Chondrocyte (in vitro differentiated cells): ENCODE data around the gene HLA-DOA. TPM values are rescaled to one million over a fixed set of nuclear protein-coding genes. Genes with fewer than 3 reads are reported as not detected.

ENCODE experiments used
- DNase-seq: peaks from one replicate; pipeline ENCODE4 v3.0.0; 2021; ENCODE audit warnings: mixed read lengths, low spot score
- H3K27ac Mint-ChIP-seq: one replicate; pipeline ENCODE4 v1.8.0; 2021; ENCODE audit warnings: mild to moderate bottlenecking, moderate library complexity, mixed read lengths; ENCODE audit not compliant: unreplicated experiment
- H3K27me3 Mint-ChIP-seq: 2 replicates; pipeline ENCODE4 v1.8.0; 2021; ENCODE audit warnings: low read depth, mixed read lengths
- H3K36me3 Mint-ChIP-seq: 2 replicates; pipeline ENCODE4 v1.8.0; 2021; ENCODE audit warnings: low read depth, mixed read lengths
- H3K4me1 Mint-ChIP-seq: 2 replicates; pipeline ENCODE4 v1.8.0; 2021; ENCODE audit warnings: low read depth, mild to moderate bottlenecking, mixed read lengths
- H3K4me3 Mint-ChIP-seq: one replicate; pipeline ENCODE4 v1.8.0; 2021; ENCODE audit warnings: mild to moderate bottlenecking, moderate library complexity, mixed read lengths; ENCODE audit not compliant: unreplicated experiment
- H3K9me3 Mint-ChIP-seq: 2 replicates; pipeline ENCODE4 v1.8.0; 2021; ENCODE audit warnings: low read depth, mixed read lengths
- total RNA-seq: library from RNA; stranded (reverse); gene quantifications from 3 replicates; pipeline ENCODE4 v1.2.1, GENCODE V29; 2021
- TF ChIP-seq, protein P1 (sequence below): fragments of 200-600 bp; sonication (generic); IDR thresholded peaks from 2 replicates; pipeline ENCODE4 v1.5.0; 2021; ENCODE audit warnings: antibody characterized with exemption, mild to moderate bottlenecking, moderate library complexity

Gene HLA-DOA
- total RNA-seq, 1 donor from 2014 or later = not detected

DNA sequence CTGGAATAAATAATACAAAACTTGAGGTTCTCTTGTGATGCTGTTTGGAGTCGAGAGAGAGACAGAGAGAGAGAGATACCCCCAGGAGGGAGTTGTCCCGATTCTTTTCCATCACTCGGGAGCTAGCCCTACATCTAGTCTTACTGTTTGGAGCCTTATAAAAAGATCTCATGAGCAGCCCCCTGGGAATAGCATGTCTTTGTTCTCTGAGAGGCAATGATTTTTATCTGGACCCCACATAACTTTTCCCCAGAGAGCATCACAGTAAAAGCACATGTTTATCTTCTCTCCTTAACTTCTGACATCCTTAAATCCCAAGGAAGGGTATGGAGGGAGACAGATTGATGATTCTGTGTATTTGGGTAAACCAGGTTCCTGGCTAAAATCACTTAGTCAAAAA, 20.9 kb upstream of the HLA-DOA start:
- peaks cover 12% of the 10 kb centered on the region for H3K9me3 Mint-ChIP-seq
- peaks cover 80% of the 10 kb centered on the region for H3K27me3 Mint-ChIP-seq
- DNase-seq = no peak
- no peaks in the 10 kb centered on the region for H3K36me3 Mint-ChIP-seq
- H3K4me3 Mint-ChIP-seq = no peak overlapping the region
- no peak overlapping the region for H3K27ac Mint-ChIP-seq
- no peaks in the 10 kb centered on the region for H3K4me1 Mint-ChIP-seq
- TF ChIP-seq, protein P1, sequence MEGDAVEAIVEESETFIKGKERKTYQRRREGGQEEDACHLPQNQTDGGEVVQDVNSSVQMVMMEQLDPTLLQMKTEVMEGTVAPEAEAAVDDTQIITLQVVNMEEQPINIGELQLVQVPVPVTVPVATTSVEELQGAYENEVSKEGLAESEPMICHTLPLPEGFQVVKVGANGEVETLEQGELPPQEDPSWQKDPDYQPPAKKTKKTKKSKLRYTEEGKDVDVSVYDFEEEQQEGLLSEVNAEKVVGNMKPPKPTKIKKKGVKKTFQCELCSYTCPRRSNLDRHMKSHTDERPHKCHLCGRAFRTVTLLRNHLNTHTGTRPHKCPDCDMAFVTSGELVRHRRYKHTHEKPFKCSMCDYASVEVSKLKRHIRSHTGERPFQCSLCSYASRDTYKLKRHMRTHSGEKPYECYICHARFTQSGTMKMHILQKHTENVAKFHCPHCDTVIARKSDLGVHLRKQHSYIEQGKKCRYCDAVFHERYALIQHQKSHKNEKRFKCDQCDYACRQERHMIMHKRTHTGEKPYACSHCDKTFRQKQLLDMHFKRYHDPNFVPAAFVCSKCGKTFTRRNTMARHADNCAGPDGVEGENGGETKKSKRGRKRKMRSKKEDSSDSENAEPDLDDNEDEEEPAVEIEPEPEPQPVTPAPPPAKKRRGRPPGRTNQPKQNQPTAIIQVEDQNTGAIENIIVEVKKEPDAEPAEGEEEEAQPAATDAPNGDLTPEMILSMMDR = no peak

DNA sequence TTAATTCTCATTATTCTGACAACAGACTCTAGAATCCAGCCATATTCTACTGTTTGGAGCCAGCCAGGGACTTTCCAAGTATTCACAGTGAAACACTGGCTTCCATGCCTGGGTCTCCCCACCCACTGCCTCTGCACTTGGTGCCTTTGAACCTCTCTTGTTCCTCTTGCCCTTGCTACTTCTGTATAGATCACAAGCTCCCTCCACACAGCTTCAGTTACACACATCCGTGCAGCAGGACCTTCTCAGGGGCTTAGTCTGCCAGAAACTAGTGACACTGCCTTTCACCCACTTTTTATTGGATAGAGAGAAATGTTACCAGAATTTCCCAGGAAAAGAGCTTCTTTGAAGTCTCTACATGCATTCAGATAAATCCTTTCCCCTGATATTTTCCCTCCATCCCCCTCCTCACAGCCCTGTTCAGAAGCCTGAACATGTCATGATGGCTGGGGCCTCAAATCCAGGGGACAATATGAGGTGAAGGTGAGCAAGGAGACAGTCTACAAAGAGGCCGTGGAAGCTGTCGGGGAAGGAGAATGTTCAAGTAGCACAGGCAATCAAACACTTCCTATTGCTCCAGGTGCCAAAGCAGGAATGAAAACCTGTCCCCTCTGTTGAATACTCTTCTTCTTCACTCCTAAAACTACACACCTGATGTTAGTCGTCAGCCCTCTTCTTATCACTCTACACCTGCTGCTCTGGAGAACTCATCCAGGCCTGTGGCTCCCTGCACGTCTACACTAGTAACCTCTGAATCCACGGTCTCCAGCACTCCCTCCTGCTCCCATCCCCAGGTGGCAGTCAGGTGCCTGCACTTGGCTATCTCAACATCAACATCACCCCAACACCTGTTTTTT, 20.2 kb upstream of the HLA-DOA start:
- Mint-ChIP-seq H3K36me3 (no peaks in the 10 kb centered on the region), H3K27me3 (peaks cover 78% of the 10 kb centered on the region), H3K4me1 (no peaks in the 10 kb centered on the region), H3K9me3 (peaks cover 9% of the 10 kb centered on the region), H3K27ac (no peak overlapping the region), H3K4me3 (no peak overlapping the region)
- no peak for DNase-seq
- TF ChIP-seq, protein P1 = no peak

DNA sequence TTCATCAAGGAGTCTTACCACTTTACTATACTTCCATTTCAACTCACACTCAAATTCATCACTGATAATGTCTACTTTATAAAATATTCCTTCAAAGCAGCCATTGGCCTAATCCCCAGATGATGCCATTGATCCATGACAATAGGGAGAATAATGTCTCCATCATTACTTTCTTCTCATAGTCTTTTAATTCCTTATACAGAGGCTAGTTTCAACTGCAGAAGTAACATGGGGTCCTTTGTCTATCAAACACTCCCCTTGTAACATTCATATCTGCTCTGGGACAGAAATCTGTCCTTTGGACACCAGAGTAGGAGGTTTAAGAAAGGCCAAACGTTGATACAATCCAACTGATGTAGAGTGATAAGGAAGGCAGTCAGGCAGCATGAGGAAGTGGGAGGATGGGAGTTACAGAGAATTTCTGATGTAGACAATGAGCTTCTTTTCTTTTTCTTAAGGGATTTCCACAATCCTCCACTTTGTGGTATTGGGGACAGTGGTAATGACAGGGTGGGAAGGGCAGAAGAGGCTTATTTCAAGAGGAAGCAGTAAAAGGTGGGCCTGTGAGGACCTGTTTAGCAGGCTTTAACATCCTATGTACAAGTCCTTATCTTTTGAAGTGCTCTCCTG, 18.9 kb upstream of the HLA-DOA start:
- peaks cover 69% of the 10 kb centered on the region for H3K27me3 Mint-ChIP-seq

DNA sequence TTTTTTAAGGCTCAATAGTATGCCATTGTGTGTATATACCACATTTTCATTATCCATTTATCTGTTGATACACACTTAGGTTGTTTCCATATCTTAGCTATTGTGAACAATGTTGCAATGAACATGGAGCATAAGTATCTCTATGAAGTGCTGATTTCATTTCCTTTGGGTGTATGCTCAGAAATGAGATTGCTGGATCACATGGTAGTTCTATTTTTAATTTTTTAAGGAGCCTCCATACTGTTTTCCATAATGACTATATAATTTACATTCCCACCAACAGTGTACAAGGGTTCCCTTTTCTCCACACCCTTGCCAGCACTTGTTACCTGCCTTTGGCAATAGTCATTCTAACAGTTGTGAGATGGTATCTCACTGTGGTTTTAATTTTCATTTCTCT, 15.1 kb upstream of the HLA-DOA start:
- H3K27me3 Mint-ChIP-seq = peaks cover 62% of the 10 kb centered on the region
- no peaks in the 10 kb centered on the region for H3K36me3 Mint-ChIP-seq
- peaks cover 8% of the 10 kb centered on the region for H3K9me3 Mint-ChIP-seq
- no peak overlapping the region for H3K27ac Mint-ChIP-seq
- no peaks in the 10 kb centered on the region for H3K4me1 Mint-ChIP-seq
- H3K4me3 Mint-ChIP-seq = no peak overlapping the region
- TF ChIP-seq, protein P1 = no peak
- no peak for DNase-seq

More for the DNA sequence above, 18.9 kb upstream of the HLA-DOA start:
- H3K4me3 Mint-ChIP-seq = no peak overlapping the region
- peaks cover 8% of the 10 kb centered on the region for H3K9me3 Mint-ChIP-seq
- no peaks in the 10 kb centered on the region for H3K4me1 Mint-ChIP-seq
- no peak overlapping the region for H3K27ac Mint-ChIP-seq
- no peak for DNase-seq
- H3K36me3 Mint-ChIP-seq = no peaks in the 10 kb centered on the region
- TF ChIP-seq, protein P1 = no peak

DNA sequence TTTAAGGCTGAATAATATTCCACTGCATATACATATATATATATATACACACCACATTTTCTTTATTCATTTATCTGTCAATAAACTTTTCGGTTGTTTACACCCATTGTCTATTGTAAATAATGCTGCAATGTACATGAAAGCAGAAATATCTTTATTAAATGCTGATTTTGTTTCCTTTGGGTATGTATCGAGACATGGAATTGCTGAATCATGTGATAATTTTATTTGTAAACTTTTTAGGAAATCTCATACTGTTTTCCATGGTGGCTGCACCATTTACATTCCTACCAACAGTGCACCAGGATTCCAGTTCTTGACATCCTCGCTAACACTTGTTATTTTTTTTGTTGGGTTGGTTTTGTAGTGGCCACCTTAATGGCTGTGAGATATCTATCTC, 14.1 kb upstream of the HLA-DOA start:
- H3K9me3 Mint-ChIP-seq = peaks cover 8% of the 10 kb centered on the region
- H3K27ac Mint-ChIP-seq = no peak overlapping the region
- H3K27me3 Mint-ChIP-seq = peaks cover 64% of the 10 kb centered on the region
- DNase-seq = no peak
- no peaks in the 10 kb centered on the region for H3K36me3 Mint-ChIP-seq
- TF ChIP-seq, protein P1 = no peak
- H3K4me3 Mint-ChIP-seq = no peak overlapping the region
- H3K4me1 Mint-ChIP-seq = no peaks in the 10 kb centered on the region
